ENCODE results near the gene GTF2A1L. TPM values are rescaled to one million over a fixed set of nuclear protein-coding genes. Genes with fewer than 3 reads are reported as not detected.

GTF2A1L gene
- total and polyA plus RNA-seq, 2 experiments from 2014 or later = 0.65 to 0.94 TPM

DNA sequence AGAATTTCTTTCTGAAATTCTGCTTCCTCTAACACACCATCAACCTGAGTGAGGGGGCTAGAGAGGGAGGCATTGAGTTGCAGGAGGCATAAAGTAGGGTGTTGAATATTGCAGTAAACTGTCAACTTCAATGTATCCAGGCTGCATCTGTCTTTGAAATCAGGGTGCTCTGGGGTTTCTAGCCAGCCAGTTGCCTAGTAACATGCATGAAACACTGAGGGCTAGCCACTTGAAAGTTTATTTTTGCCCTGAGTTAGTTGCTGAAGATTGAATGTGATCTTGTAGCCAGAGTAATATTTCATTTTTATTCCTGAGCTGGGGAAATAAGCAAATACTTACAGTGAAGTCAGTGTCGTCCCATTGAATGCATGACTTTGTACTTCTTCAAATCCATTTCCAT lies 96.0 kb downstream of the GTF2A1L start:
- ATAC-seq (no peak), DNase-seq (ENCODE audit: low spot score) (no peak)
- Histone ChIP-seq H3K27ac (ENCODE audit: low read depth) (no peak overlapping the region), H4K20me1 (replicated peaks; ENCODE audit: insufficient read depth) (no peaks in the 10 kb centered on the region), H3K4me1 (ENCODE audit: insufficient read depth) (0 out of 2 replicates have a peak, but pooled peaks cover 4% of the 10 kb centered on the region), H3K4me3 (no peak overlapping the region), H3F3A (replicated peaks; ENCODE audit: low read depth) (no peaks in the 10 kb centered on the region), H3K79me2 (replicated peaks; ENCODE audit: insufficient read depth) (no peaks in the 10 kb centered on the region), H3K36me3 (ENCODE audit: insufficient read depth) (no peaks in the 10 kb centered on the region), H3K9me2 (ENCODE audit: insufficient read depth) (0 out of 2 replicates have a peak, but pooled peaks cover 3% of the 10 kb centered on the region), H3K27me3 (ENCODE audit: insufficient read depth) (no peaks in the 10 kb centered on the region), H3K4me2 (no peak overlapping the region), H2AFZ (no peak overlapping the region)
- no peak overlapping the region for H3K4me3 Mint-ChIP-seq
- peaks cover 20% of the 10 kb centered on the region for H3K4me1 Mint-ChIP-seq
- TF ChIP-seq JUNB (IDR thresholded peaks at IDR 0.05; ENCODE audit: unreplicated experiment) = no peak
- no peak for TF ChIP-seq POLR2AphosphoS5 (IDR thresholded peaks at IDR 0.05; ENCODE audit: low read depth)
- TF ChIP-seq NANOG (IDR thresholded peaks at IDR 0.05; ENCODE audit: borderline replicate concordance) = no peak
- no peak for TF ChIP-seq CREB1 (CRISPR knock-in tag; IDR thresholded peaks at IDR 0.05; ENCODE audit: low read depth)
- TF ChIP-seq, protein P1, sequence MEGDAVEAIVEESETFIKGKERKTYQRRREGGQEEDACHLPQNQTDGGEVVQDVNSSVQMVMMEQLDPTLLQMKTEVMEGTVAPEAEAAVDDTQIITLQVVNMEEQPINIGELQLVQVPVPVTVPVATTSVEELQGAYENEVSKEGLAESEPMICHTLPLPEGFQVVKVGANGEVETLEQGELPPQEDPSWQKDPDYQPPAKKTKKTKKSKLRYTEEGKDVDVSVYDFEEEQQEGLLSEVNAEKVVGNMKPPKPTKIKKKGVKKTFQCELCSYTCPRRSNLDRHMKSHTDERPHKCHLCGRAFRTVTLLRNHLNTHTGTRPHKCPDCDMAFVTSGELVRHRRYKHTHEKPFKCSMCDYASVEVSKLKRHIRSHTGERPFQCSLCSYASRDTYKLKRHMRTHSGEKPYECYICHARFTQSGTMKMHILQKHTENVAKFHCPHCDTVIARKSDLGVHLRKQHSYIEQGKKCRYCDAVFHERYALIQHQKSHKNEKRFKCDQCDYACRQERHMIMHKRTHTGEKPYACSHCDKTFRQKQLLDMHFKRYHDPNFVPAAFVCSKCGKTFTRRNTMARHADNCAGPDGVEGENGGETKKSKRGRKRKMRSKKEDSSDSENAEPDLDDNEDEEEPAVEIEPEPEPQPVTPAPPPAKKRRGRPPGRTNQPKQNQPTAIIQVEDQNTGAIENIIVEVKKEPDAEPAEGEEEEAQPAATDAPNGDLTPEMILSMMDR (conservative IDR thresholded peaks at IDR 0.05; ENCODE audit: low read depth in 2 of 2) = no peak
- no peak for TF ChIP-seq STAT1 (IDR thresholded peaks at IDR 0.05; ENCODE audit: unreplicated experiment)
- TF ChIP-seq ETS1 (IDR thresholded peaks at IDR 0.05) = no peak
- no peak for TF ChIP-seq EZH2phosphoT487 (IDR thresholded peaks at IDR 0.05; ENCODE audit: unreplicated experiment)
- no peak for TF ChIP-seq REST (IDR thresholded peaks at IDR 0.05; ENCODE audit: unreplicated experiment)
- no peak for TF ChIP-seq ZNF114 (CRISPR knock-in tag; IDR thresholded peaks at IDR 0.05)
- TF ChIP-seq ZNF331 (CRISPR knock-in tag; IDR thresholded peaks at IDR 0.05; ENCODE audit: low read depth) = no peak
- TF ChIP-seq ZNF462 (CRISPR knock-in tag; IDR thresholded peaks at IDR 0.05) = no peak
- no peaks in the 10 kb centered on the region for H3K27me3 Mint-ChIP-seq (ENCODE audit: insufficient read depth, low read depth, poor library complexity)
- H3K27ac Mint-ChIP-seq = no peak overlapping the region
- H3K36me3 Mint-ChIP-seq (ENCODE audit: low read depth) = no peaks in the 10 kb centered on the region
- H3K9me3 Mint-ChIP-seq = no peaks in the 10 kb centered on the region
